GM04503 (cell line): Measurements from ENCODE around the gene SRGAP2C.
"Not testable (repeated sequence)": the region's sequence is repeated elsewhere in the genome, so short reads cannot be mapped to it uniquely, and the experiment has no call there.

Source experiments
- DNase-seq: peaks from one replicate; pipeline ENCODE4 v3.0.0-alpha.2; 2012; ENCODE audit warnings: low read depth

Gene SRGAP2C

GRCh38 chr1:121227544-121228330, 43.0 kb downstream of the SRGAP2C start:
- not testable (repeated sequence) for DNase-seq

- DNase-seq: not testable (repeated sequence)
These were observed 45.9 kb downstream of the SRGAP2C start for GRCh38 chr1:121230636-121231035.

- not testable (repeated sequence) for DNase-seq
These were observed 47.8 kb downstream of the SRGAP2C start for GRCh38 chr1:121232445-121233125.

GRCh38 chr1:121234090-121234759, 49.5 kb downstream of the SRGAP2C start:
- DNase-seq: not testable (repeated sequence)

GRCh38 chr1:121238384-121238783, 53.6 kb downstream of the SRGAP2C start:
- DNase-seq: not testable (repeated sequence)

GRCh38 chr1:121243913-121244312, 59.1 kb downstream of the SRGAP2C start:
- DNase-seq: not testable (repeated sequence)

GRCh38 chr1:121246399-121246798, 61.6 kb downstream of the SRGAP2C start:
- not testable (repeated sequence) for DNase-seq

GRCh38 chr1:121252656-121253055, 67.9 kb downstream of the SRGAP2C start:
- DNase-seq: not testable (repeated sequence)

GRCh38 chr1:121254618-121255017, 69.8 kb downstream of the SRGAP2C start:
- DNase-seq: not testable (repeated sequence)

- not testable (repeated sequence) for DNase-seq
These were observed 72.9 kb downstream of the SRGAP2C start for GRCh38 chr1:121257632-121258031.

- DNase-seq: not testable (repeated sequence)
These were observed 73.4 kb downstream of the SRGAP2C start for GRCh38 chr1:121258134-121258533.

GRCh38 chr1:121260205-121260604, 75.4 kb downstream of the SRGAP2C start:
- DNase-seq: not testable (repeated sequence)

GRCh38 chr1:121262163-121262562, 77.4 kb downstream of the SRGAP2C start:
- not testable (repeated sequence) for DNase-seq

GRCh38 chr1:121263789-121264244, 79.0 kb downstream of the SRGAP2C start:
- DNase-seq: peak; percentile 20

GRCh38 chr1:121267072-121267471, 82.3 kb downstream of the SRGAP2C start:
- DNase-seq: not testable (repeated sequence)

GRCh38 chr1:121269309-121269708, 84.5 kb downstream of the SRGAP2C start:
- not testable (repeated sequence) for DNase-seq

GRCh38 chr1:121269973-121270372, 85.2 kb downstream of the SRGAP2C start:
- not testable (repeated sequence) for DNase-seq

- not testable (repeated sequence) for DNase-seq
These were observed 86.5 kb downstream of the SRGAP2C start for GRCh38 chr1:121271143-121271715.

- not testable (repeated sequence) for DNase-seq
These were observed 90.7 kb downstream of the SRGAP2C start for GRCh38 chr1:121275435-121275834.

GRCh38 chr1:121278202-121278601, 93.4 kb downstream of the SRGAP2C start:
- not testable (repeated sequence) for DNase-seq

- DNase-seq: not testable (repeated sequence)
These were observed 94.2 kb downstream of the SRGAP2C start for GRCh38 chr1:121278777-121279547.
